Right ventricle myocardium superior (tissue), 1 donor: ENCODE data around the gene SMARCB1. TPM values are rescaled to one million over a fixed set of nuclear protein-coding genes. Genes with fewer than 3 reads are reported as not detected.

ENCODE experiments used
- ATAC-seq: fragments of 200-7000 bp; cut with Tn5 transposase; one replicate; pipeline ENCODE4 v1.9.1; 2020; ENCODE audit warnings: mild to moderate bottlenecking; ENCODE audit not compliant: poor library complexity
- DNase-seq: peaks from one replicate; pipeline ENCODE4 v3.0.0-alpha.2; 2020
- intact Hi-C: fragments of 100-400 bp; cut with DNase I; formaldehyde crosslinking; loops from one replicate; pipeline ENCODE4 v1.11.2; 2022
- total RNA-seq: library from RNA; stranded (reverse); fragmentation: NEBNext Ultra II Directional; extraction: Animal tissue kit (Norgen Biotek cat#: 25700); gene quantifications from one replicate; pipeline ENCODE4 v1.2.1, GENCODE V29; 2021
- donor health status: DM: no; HTN: yes; CAD: no; lungs with severe emphysema.

SMARCB1 gene
- total RNA-seq, 1 donor from 2014 or later = 46.6 TPM

DNA sequence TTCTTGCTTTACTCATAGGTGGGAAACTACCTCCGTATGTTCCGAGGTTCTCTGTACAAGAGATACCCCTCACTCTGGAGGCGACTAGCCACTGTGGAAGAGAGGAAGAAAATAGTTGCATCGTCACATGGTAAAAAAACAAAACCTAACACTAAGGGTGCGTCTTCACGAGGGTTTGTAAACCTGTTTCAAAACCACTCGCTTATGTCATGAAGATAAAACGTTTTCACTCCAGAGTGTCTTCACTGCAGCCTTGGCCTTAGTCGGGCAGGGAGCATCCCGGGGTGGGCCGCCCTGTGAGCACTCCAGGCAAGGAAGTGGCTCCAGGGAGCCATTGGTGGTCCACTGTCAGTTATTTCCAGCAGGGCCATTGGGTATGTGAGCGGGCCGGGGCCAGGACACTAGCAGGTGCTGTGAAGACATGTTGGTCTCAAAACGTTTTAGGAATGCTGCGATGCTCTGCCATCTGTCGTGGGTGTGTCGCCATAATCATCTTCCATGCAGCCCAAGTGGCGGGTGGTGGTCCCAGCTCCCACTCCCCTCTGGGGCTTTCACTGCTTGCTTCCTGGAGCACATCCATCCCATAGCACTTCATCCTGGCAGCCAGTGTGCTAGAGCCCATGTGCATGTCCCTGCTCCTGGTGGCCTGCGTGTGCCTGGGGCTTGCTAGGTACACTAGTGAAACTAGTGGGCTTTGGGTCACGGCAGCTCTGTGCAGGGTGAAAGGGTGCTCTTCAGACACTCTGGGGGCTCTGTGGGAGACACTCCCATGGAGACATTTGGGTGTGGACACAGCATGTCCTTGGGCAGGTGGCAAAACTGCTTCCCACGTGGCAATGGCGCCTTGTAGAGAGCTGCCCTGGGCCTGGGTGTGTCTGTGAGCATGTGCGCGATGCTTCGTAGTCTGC lies 5.2 kb downstream of the SMARCB1 start:
- DNase-seq (no peak), ATAC-seq (no peak)
- intact Hi-C loops = no loop called here

DNA sequence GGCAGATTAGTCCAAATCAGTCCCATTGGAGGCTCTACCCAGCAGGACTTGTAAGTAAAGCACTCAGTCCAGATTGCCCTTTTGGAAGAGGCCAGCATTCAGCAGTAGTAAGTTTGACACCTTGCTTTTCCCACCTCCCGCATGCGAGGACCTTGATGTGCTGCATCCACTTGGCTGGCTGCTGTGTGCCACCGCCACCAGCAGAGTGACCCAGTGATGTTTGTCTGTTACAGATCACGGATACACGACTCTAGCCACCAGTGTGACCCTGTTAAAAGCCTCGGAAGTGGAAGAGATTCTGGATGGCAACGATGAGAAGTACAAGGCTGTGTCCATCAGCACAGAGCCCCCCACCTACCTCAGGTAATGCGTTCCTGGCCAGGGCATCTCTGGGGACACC lies 6.6 kb downstream of the SMARCB1 start:
- intact Hi-C loops = no loop called here
- no peak for ATAC-seq
- no peak for DNase-seq

DNA sequence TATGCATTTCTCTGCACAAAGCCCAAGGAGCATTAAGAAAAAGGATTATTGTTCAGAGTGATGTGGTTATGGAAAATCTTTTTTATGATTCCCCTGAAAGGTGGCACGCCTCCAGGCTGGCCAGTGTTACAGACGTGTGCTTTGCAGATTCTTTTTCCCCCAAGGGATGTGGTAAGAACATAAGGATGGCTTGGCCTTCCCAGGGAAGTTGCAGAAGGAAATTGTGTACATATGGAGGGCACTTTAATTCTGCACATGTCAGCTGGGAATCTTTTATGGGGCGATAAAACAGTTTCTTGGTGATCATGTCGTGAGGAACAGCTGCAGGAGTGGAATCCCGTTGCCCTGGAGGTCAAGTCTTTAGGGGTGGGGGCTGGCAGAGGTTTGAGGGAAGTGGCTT lies 9.7 kb downstream of the SMARCB1 start:
- ATAC-seq = no peak
- no peak for DNase-seq
- intact Hi-C loops = no loop called here

DNA sequence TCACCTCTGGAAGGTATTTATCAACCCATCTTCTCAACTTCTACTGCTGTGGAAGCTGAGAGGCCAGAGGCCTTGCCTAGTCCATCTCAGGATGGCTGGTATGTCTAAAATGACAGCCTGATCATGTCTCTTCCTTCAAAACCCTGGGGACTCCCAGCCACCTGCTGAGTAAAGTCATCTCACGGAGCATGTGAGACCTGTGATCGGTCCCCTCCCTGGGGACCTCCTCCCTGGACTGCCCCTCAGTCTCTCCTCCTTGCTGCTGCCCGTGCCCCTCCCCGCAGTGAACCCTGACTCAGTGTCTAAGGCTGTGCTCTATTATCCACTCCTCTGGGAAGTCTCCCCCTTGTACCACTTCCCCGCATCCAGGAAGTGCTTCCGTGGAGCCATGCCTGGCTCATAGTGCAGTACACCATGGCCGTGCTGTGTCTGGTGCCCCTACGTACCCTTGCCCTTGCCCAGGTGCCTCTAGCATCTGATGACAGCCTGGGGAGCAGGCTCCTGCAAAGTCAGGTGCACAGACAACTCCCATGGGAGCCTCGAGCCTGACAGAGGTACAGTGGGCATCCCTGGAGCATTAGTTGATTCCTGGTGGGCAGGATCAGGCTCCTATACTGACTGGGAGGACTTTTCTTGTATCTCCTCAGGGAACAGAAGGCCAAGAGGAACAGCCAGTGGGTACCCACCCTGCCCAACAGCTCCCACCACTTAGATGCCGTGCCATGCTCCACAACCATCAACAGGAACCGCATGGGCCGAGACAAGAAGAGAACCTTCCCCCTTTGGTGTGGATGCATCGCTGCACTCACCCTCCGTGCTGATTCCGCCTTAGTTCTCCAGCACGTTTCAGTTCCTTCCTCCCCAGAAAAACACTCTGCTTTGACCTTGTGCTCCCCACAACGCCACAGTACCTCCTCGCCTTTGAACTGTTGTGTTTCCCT lies 13.8 kb downstream of the SMARCB1 start:
- intact Hi-C loops = no loop called here
- ATAC-seq = no peak
- no peak for DNase-seq

DNA sequence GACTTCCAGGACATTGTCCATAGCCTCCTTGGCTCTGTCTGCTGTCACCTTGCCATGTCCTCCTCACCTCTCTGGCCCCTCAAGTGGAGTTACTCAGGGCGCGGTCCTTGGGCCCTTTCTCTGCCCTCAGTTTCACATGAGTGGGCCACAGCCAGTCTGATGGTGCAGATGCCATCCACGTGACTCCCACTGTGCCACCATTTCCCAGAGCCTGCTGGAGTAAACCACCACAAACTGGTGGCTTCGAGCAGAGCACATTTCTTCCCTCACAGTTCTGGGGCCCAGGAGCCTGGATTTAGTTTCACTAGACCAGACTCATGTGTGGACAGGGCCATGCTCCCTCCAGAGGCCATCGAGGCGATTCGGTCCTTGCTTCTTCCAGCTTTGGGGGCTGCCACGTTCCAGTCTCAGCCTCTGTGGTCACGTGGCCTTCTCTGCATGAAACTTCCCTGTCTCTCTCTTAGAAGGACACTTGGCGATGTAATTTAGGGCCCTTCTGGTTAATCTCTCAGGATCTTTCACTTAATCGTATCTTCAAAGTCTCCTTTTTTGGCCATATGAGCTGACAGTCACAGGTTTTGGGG lies 14.6 kb downstream of the SMARCB1 start:
- no peak for DNase-seq
- intact Hi-C loops = no loop called here
- ATAC-seq = no peak

DNA sequence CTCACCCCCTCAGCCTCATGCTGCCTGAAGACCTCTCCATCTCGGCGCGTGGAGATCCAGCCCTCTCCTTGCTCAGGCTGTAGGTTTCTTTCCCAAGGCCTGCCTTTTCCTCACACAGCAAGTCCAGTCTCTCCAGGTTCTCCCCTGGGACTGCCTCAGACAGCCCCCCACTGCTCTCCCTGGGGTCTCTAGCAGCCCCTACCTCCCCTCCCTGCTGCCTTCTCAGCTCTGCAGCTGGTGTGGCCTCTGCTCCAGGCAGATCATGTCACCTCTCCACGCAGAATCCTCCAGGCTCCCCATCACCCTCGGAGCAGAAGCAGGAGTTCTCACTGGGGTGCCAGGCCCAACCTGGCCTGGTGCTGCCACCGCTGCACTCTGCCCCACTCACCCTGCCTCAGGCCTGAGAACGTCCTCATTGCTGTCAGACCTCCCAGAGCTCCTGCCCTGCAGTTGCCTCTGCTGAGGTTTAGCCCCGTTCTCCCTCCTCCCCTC lies 15.2 kb downstream of the SMARCB1 start:
- ATAC-seq (no peak), DNase-seq (no peak)
- intact Hi-C loops = no loop called here

DNA sequence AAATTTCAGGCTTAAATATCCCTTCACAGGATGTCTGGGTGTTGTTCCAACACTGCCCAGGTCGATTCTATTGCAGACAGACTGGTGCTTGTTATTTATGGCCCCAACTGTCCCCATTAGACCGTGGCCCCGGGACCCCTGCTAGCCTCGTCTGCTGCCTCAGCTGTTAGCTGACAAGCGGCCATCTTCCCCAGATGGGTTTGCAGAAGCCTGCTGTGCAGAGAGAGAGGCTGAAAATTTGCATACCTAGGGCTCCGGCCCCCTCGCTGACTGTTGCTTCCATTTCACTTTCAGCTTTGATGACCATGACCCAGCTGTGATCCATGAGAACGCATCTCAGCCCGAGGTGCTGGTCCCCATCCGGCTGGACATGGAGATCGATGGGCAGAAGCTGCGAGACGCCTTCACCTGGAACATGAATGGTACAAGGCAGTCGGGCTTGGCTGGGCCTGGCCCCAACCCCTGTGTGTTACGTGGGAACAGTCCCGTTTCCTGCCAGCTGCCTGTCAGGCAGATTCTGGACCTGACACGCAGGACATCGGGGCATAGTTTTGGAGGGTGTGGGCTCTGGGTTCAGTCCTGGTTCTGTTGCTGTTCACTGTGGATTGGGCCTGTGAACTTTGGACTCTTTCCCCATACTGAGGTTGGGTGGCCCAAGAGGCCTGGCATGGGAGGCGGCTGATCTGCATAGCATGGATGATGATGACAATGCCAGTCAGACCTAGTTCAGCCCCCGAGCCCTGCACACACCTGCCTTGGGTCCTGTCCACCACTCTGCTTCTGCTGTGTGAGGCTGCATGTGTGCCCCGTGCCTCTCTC lies 16.4 kb downstream of the SMARCB1 start:
- DNase-seq (no peak), ATAC-seq (no peak)
- intact Hi-C loops = no loop called here

DNA sequence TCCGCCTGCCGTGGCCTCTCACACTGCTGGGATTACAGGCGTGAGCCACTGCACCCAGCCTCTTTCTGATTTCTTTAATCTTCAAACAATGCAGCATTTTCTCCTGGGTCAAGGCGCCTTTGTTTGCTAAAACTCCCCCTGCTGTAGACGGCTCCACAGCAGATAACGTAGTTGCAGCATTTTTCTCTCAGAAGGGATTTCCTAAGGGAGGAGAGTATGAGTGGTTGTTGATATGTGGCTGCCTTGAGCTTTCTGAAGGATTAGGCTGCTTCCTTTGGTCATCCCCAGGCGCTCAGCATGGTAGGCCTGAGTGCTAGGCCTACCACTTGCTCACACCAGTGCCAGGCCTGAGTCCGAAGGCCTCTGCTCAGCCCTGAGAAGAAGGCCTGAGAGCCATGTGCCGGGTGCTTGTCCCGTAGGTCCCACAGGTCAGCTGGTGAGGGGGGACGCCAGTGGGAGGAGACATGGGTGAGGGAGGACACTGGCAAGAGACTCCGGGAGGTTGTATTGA lies 18.1 kb downstream of the SMARCB1 start:
- ATAC-seq (peak; percentile 13), DNase-seq (no peak)
- intact Hi-C loops = no loop called here

DNA sequence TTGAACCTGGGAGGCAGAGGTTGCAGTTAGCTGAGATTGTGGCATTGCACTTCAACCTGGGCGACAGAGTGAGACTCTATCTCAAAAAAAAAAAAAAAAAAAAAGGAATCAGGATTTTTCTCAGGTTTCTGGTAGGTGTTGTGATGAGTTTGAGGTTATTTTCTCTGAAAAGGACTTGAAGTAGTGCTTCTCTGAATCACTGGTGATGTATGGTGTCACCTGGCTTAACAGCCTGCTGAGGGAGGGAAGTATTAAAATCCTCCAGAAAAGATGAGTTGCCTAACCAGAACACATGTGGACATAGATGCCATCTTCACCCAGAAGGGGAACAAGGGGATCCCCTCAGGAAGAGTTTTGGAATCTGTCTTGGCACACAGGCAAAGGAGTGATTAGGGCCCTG lies 20.1 kb downstream of the SMARCB1 start:
- no peak for ATAC-seq
- no peak for DNase-seq
- intact Hi-C loops = no loop called here

DNA sequence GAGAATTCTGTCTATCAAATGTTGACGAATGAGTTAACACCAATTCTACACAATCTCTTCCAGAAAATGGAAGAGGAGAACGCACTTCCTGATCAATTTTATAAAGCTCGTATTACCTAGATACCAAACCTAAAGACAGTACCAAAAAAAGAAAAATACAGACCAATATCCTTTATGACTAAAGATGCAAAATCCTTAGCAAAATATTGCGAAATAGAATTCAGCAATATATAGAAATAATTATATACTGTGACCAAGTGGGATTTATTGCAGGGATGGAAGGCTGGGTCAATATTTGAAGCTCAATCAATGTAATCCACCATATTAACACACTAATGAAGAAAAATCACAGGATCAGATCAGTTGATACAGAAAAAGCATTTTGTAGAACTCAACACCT lies 25.6 kb downstream of the SMARCB1 start:
- DNase-seq = no peak
- intact Hi-C loops = no loop called here
- ATAC-seq = no peak

DNA sequence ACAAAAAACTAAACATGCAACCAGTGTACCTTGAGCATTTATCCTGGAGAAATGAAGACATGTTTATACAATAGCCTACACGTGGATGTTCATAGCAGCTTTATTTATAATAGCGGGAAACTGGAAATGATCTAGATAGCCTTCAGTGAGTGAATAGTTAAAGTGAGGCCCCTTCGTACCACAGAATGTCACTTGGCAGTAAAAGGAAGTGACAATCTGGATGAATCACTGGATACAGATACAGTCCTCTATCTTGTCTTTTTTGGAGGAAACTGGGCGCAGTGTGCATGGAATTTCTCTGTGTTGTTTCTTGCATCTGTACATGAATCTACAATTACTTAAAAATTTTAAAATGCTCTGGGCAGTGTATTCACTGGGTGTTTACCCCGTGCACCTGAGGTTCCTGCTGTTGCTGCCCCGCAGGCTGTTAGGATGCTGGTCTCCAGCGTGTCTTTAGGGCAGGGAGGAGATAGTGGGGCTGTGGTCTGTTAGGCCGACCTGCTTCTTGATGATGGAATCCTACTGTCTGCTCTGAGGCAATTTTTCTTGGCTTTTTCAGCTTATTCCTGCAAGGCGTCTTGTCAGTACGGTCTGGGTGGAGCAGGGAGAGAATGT lies 28.9 kb downstream of the SMARCB1 start:
- intact Hi-C loops = no loop called here
- no peak for ATAC-seq
- DNase-seq = no peak

DNA sequence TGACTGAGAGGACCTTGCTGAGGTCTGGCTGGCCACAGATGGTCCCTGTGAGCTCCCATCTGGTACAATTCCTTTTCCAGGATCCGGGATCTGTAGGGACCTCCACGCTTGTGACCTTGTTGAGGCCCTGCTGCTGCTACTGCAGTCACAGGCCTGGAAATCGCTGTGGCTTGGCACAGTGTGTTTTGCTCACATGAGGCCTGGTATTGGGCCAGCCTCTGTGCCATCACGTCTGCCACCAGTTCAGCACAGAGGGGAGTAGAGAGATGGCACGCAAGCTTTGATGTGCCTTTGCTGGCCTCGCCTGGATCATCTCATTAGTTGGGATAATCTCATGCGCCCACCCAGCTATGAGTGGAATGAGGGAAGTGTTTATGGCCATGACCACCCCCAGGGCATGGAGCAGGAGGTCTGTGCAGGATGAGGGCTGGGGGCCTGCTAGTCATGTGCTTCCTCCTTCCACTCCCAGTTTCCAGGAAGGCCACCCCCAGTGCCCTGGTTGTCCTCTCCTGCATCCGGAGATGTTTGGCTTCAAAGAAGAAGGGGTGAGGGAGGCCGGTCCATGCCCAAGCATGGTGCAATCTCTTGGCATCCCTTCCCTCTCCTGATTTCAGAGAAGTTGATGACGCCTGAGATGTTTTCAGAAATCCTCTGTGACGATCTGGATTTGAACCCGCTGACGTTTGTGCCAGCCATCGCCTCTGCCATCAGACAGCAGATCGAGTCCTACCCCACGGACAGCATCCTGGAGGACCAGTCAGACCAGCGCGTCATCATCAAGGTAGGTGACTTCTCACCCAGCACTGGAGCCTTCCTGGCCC lies 29.6 kb downstream of the SMARCB1 start:
- DNase-seq = peak; percentile 79
- intact Hi-C loops = no loop called here
- ATAC-seq = peak; percentile 89

DNA sequence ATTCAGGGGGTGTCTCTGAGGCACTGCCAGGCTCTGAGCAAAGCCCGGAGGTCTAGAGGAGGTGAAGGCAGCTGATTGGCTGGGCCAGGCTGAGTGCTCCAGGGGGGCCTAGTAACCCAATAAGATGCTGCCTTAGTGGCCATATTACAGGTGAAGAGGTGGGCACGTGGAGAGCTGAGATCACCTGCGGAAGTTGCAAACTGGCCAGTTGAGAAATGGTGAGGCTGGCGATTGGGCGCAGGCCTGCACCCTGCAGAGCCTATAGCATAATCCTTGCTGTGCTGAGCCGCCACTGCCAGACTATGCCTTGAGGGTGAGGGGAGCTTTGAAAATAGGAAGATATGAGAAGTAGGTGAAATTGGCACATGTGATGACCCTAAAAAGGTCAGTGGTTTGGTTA lies 30.4 kb downstream of the SMARCB1 start:
- intact Hi-C loops = no loop called here
- ATAC-seq (no peak), DNase-seq (no peak)

DNA sequence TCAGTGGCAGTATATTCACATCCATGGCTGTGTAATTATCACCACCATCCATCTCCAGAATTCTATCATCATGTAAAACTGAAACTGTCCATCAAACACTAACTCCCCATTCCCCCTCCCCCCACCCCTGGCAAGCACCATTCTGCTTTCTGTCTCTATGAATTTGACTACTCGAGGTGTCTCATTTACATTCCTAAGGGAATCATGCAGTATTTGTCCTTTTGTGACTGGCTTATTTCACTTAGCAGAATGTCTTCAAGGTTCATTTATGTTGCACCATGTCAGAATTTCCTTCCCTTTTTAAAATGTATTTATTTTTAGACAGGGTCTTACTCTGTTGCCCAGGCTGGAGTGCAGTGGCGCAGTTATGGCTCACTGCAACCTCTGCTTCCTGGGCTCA lies 31.8 kb downstream of the SMARCB1 start:
- intact Hi-C loops = no loop called here
- no peak for ATAC-seq
- no peak for DNase-seq

DNA sequence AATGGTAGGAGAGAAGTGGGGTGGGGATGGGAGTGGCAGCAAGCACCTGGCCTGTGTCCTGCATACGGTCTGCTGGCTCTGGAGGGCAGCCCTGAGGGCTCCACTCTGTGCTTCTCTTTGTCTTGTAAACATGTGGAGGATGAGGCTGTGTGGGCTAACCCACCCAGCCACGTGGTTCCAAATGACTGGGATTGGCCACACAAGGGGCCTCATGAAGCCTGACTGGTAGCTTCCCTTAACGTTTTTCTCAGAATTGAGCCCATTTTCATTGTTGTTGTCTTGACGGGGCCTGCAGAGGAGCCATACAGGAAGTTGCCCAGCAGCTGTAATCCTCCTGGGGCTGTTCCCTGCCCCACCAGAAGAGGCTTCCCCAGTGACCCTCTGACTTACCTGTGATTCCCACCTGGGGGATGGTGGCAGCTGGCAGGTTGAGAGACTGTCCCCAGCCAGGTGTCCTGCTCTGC lies 34.0 kb downstream of the SMARCB1 start:
- intact Hi-C loops = no loop called here
- ATAC-seq = no peak
- DNase-seq = no peak

DNA sequence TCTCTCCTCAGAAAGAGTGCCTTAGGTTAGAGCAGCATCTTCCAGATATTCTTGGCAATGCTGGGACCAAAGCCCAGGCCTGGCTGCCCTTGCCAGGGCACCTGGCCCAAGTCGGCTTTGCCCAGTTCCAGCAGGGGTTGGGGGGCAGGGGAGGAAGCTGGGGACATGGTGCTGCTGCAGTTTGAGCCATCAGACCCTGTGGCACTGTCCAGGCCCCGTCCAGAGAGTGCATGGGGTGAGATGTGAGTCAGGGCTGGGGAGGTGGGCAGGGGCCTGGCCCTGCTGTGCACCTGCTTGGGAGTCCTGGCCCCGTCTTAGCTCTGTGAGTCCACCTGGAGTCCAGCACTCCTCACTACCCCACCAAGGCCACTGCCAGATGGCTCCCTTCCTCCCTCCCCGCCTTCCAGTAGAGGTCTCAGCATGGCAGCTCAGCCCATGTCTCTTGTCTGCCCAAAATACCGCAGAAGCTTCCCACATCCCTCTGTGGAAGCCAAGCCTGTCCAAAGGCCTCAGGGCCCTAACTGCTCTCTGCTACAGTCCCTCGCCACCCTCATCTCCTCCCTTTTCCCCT lies 35.4 kb downstream of the SMARCB1 start:
- peak; percentile 45 for ATAC-seq
- intact Hi-C loops = no loop called here
- DNase-seq = peak; percentile 38
